HepG2 (cell line): ENCODE data around the gene CFL1. TPM values are rescaled to one million over a fixed set of nuclear protein-coding genes. Genes with fewer than 3 reads are reported as not detected.

ENCODE experiments used
- CHD4 ChIP-seq: fragments of 200-600 bp; sonication (generic); IDR thresholded peaks from 2 replicates; pipeline ENCODE4 v1.7.0; 2017; ENCODE audit warnings: mild to moderate bottlenecking, low read length, borderline replicate concordance
- ELF1 ChIP-seq: sonication (generic); formaldehyde crosslinking; IDR thresholded peaks from 2 replicates; pipeline ENCODE4 v1.4.0; 2020; ENCODE audit warnings: missing genetic modification reagents
- MEIS2 ChIP-seq: sonication (generic); formaldehyde crosslinking; IDR thresholded peaks from 2 replicates; pipeline ENCODE4 v1.9.0; 2021; ENCODE audit warnings: mild to moderate bottlenecking, missing genetic modification reagents
- NFAT5 ChIP-seq: sonication (generic); formaldehyde crosslinking; IDR thresholded peaks from 2 replicates; pipeline ENCODE4 v1.4.0; 2020; ENCODE audit warnings: missing genetic modification reagents
- NR2F1 ChIP-seq, 2 experiments: fragments of 450-650 bp in 1 of 2; formaldehyde crosslinking in 1 of 2; IDR thresholded peaks; 2 replicates each; pipeline versions ENCODE4 v1.5.0 to v1.6.1; 2016 to 2020; ENCODE audit warnings: mild to moderate bottlenecking in 1 of 2, missing compliant biosample characterization in 1 of 2, missing genetic modification reagents in 1 of 2, moderate library complexity in 1 of 2
- SOX6 ChIP-seq, 2 experiments: fragments of 450-650 bp in 1 of 2; sonication (generic) in 1 of 2; formaldehyde crosslinking in 1 of 2; IDR thresholded peaks; 2 replicates each; pipeline versions ENCODE4 v1.4.0 to v1.6.1; 2017 to 2020; ENCODE audit warnings: antibody characterized with exemption in 1 of 2, mild to moderate bottlenecking in 1 of 2, missing genetic modification reagents in 1 of 2
- TBX2 ChIP-seq: sonication (generic); formaldehyde crosslinking; IDR thresholded peaks from 2 replicates; pipeline ENCODE4 v1.5.0; 2020; ENCODE audit warnings: missing genetic modification reagents, mild to moderate bottlenecking, borderline replicate concordance
- ZBTB26 ChIP-seq: IDR thresholded peaks from 2 replicates; pipeline ENCODE4 v1.6.1; 2016; ENCODE audit warnings: missing compliant biosample characterization, missing genetic modification reagents, borderline replicate concordance
- ZMYM2 ChIP-seq: sonication (generic); formaldehyde crosslinking; IDR thresholded peaks from 2 replicates; pipeline ENCODE4 v1.8.0; 2022; ENCODE audit warnings: mild to moderate bottlenecking, missing genetic modification reagents
- ZNF235 ChIP-seq: sonication (generic); formaldehyde crosslinking; IDR thresholded peaks from 2 replicates; pipeline ENCODE4 v1.8.1; 2023; ENCODE audit warnings: mild to moderate bottlenecking, missing genetic modification reagents, borderline replicate concordance
- ZNF253 ChIP-seq: sonication (generic); formaldehyde crosslinking; IDR thresholded peaks from 2 replicates; pipeline ENCODE4 v1.8.0; 2022; ENCODE audit warnings: mild to moderate bottlenecking, missing genetic modification reagents, borderline replicate concordance
- ZNF274 ChIP-seq: sonication (generic); formaldehyde crosslinking; IDR thresholded peaks from 2 replicates; pipeline ENCODE4 v1.5.1; 2020; ENCODE audit warnings: mild to moderate bottlenecking, missing genetic modification reagents
- ZNF513 ChIP-seq: sonication (generic); formaldehyde crosslinking; conservative IDR thresholded peaks from 2 replicates; pipeline ENCODE4 v1.5.0; 2020; ENCODE audit warnings: missing genetic modification reagents
- ZNF558 ChIP-seq: sonication (generic); formaldehyde crosslinking; IDR thresholded peaks from 2 replicates; pipeline ENCODE4 v1.9.0; 2022; ENCODE audit warnings: mild to moderate bottlenecking, missing genetic modification reagents, borderline replicate concordance
- polyA plus RNA-seq, 8 experiments: library from polyadenylated mRNA; depleted of rRNA in 3 of 8; stranded (reverse) in 7 of 8; unstranded in 1 of 8; fragments of >200 nt; fragmentation: Illumina TruSeq in 4 of 8; extraction: Trizol in 4 of 8; gene quantifications; 2 replicates each; pipeline versions ENCODE4 v1.2.1 to v1.2.3, GENCODE V29; 2011 to 2016; ENCODE audit warnings: low read depth in 4 of 8, missing spikeins in 1 of 8, mixed read lengths in 1 of 8; ENCODE audit not compliant: insufficient read depth in 1 of 8
- total RNA-seq, 5 experiments: library from RNA; depleted of rRNA; stranded (reverse); fragments of >200 nt; fragmentation: Illumina TruSeq; extraction: Trizol; gene quantifications; 2 replicates each; pipeline ENCODE4 v1.2.3, GENCODE V29; 2016; ENCODE audit warnings: low read depth in 1 of 5
- TF ChIP-seq, protein P1 (sequence below): sonication (generic); formaldehyde crosslinking; IDR thresholded peaks from 2 replicates; pipeline ENCODE4 v1.5.0; 2020; ENCODE audit warnings: missing genetic modification reagents
- TF ChIP-seq, protein P2 (sequence below): sonication (generic); formaldehyde crosslinking; IDR thresholded peaks from 2 replicates; pipeline ENCODE4 v1.4.0; 2020; ENCODE audit warnings: missing genetic modification reagents

The CFL1 gene
- total and polyA plus RNA-seq, 2 of the 13 experiments (the other 11 are each of a cell fraction or from before 2014, with no cell fraction given), result 379 to 383 TPM

GRCh38 chr11:65817835-65818680 lies 39.9 kb downstream of the CFL1 start (continued):
- TF ChIP-seq ZBTB26 (CRISPR knock-in tag) (no peak), ZNF558 (CRISPR knock-in tag) (no peak), ELF1 (CRISPR knock-in tag) (0 out of 2 replicates have a peak, but pooled peaks have one; percentile 21), CHD4 (peak; percentile 79; the same call in 1 of the 2 replicates), ZNF274 (CRISPR knock-in tag) (peak; percentile 54; the same call in 1 of the 2 replicates), ZNF513 (CRISPR knock-in tag) (no peak), ZMYM2 (CRISPR knock-in tag) (peak; percentile 89), NFAT5 (CRISPR knock-in tag) (0 out of 2 replicates have a peak, but pooled peaks have one; percentile 11), ZNF253 (CRISPR knock-in tag) (no peak), TBX2 (CRISPR knock-in tag) (0 out of 2 replicates have a peak, but pooled peaks have one; percentile 37), ZNF235 (CRISPR knock-in tag) (0 out of 2 replicates have a peak, but pooled peaks have one; percentile 44), SOX6 (IDR thresholded peaks at IDR 0.05) (no peak), SOX6 (CRISPR knock-in tag; IDR thresholded peaks at IDR 0.05) (peak; percentile 34), NR2F1 (CRISPR knock-in tag; IDR thresholded peaks at IDR 0.05) (no peak), MEIS2 (CRISPR knock-in tag) (peak; percentile 22; the same call in 1 of the 2 replicates)
- TF ChIP-seq, protein P1, sequence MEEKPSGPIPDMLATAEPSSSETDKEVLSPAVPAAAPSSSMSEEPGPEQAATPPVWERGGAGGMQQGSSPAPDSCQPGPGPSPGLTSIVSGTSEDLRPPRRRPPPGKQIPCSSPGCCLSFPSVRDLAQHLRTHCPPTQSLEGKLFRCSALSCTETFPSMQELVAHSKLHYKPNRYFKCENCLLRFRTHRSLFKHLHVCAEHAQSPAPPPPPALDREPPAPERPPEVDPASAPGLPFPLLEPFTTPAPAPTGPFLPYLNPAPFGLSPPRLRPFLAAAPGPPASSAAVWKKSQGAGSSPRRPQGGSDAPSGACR, result no peak
- TF ChIP-seq, protein P2, sequence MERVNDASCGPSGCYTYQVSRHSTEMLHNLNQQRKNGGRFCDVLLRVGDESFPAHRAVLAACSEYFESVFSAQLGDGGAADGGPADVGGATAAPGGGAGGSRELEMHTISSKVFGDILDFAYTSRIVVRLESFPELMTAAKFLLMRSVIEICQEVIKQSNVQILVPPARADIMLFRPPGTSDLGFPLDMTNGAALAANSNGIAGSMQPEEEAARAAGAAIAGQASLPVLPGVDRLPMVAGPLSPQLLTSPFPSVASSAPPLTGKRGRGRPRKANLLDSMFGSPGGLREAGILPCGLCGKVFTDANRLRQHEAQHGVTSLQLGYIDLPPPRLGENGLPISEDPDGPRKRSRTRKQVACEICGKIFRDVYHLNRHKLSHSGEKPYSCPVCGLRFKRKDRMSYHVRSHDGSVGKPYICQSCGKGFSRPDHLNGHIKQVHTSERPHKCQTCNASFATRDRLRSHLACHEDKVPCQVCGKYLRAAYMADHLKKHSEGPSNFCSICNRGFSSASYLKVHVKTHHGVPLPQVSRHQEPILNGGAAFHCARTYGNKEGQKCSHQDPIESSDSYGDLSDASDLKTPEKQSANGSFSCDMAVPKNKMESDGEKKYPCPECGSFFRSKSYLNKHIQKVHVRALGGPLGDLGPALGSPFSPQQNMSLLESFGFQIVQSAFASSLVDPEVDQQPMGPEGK (CRISPR knock-in tag), result peak; percentile 60; the same call in 1 of the 2 replicates
